ENCODE results near the gene LEF1.

- TF ChIP-seq CTCF (IDR thresholded peaks at IDR 0.05) (no peak), REST (IDR thresholded peaks at IDR 0.05; ENCODE audit: insufficient read depth in 1 of 2, low read depth in 2 of 2, low read length in 1 of 2) (no peak)
Observed at GRCh38 chr4:108174856-108175255, 6.1 kb upstream of the LEF1 start.
